Measurements from ENCODE around the gene EGF.
"Not testable (repeated sequence)": the region's sequence is repeated elsewhere in the genome, so short reads cannot be mapped to it uniquely, and the experiment has no call there.

EGF gene

DNA sequence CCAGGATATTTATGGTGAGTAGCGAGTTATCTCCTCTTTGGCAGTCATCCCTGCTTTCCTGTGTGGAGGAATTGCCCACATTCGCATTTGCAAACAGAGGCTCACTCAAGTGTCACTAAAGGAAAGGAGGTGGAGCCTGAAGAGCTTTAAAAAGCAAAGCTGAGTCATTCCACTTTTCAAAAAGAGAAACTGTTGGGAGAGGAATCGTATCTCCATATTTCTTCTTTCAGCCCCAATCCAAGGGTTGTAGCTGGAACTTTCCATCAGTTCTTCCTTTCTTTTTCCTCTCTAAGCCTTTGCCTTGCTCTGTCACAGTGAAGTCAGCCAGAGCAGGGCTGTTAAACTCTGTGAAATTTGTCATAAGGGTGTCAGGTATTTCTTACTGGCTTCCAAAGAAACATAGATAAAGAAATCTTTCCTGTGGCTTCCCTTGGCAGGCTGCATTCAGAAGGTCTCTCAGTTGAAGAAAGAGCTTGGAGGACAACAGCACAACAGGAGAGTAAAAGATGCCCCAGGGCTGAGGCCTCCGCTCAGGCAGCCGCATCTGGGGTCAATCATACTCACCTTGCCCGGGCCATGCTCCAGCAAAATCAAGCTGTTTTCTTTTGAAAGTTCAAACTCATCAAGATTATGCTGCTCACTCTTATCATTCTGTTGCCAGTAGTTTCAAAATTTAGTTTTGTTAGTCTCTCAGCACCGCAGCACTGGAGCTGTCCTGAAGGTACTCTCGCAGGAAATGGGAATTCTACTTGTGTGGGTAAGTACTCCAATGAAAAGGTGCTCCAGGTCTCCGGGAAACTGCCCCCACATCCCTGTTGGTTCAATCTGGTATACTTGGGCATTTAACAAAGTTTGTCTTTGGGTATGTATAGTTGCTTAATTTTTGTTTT lies at the start of gene EGF:
Gene EGF (plus strand): TSS at position 178 of the 890 bp plus-strand sequence. CDS start 453 bp downstream, at position 631.
- DNase-seq (ENCODE audit: low read depth), result no peak

DNA sequence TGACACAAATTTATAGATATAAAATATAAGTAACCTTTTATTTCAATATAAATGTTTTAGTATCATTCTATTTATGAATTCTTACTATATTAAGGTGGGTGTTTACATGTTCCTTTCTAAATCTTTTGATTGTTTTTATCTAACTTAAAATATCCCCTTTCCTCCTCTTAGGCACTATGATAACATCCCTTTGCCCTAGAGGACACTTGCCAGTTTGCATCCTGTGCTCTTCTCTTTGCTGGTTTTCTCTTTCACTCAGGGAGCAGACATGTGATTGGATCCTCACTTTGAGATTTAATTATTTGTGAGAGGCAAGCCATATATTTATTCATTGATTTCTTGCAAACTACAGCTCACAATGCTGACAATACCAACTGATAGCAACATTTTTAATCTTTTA lies 48.5 kb upstream of the EGF start:
- DNase-seq (ENCODE audit: low read depth), result no peak

DNA sequence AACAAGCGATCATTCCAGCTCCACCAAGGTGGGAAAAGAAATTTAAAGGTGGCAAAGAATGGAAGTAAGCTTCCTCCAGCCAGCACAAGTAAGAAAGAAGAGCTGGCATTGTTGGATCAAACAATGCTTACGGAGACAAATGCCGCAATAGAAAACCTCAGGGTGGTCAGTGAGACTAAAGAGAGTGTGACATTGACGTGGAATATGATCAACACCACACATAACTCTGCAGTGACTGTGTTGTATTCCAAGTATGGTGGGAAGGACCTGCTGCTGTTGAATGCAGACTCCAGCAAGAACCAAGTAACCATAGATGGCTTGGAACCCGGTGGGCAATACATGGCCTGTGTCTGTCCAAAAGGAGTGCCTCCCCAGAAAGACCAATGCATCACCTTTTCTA lies 42.6 kb upstream of the EGF start:
- DNase-seq (ENCODE audit: low read depth), result no peak

DNA sequence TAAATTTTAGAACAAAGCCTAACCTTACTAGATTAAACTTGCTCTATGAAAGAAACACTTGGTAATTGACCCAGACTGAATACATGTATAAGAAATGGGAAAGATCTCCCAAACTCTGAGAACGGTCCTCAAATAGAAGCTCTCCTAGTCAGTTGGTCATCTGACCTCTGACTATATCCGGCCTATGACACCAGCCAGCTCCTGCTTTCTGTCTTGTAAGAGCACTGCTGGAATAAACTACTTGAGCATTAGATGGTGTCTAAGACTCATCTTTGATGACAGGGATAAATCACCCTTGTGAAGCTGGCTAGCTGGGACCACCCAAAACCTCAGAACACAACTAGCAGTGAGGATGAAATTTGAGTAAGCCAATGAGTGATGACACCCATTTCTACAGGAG lies 40.6 kb upstream of the EGF start:
- DNase-seq (ENCODE audit: low read depth), result no peak

DNA sequence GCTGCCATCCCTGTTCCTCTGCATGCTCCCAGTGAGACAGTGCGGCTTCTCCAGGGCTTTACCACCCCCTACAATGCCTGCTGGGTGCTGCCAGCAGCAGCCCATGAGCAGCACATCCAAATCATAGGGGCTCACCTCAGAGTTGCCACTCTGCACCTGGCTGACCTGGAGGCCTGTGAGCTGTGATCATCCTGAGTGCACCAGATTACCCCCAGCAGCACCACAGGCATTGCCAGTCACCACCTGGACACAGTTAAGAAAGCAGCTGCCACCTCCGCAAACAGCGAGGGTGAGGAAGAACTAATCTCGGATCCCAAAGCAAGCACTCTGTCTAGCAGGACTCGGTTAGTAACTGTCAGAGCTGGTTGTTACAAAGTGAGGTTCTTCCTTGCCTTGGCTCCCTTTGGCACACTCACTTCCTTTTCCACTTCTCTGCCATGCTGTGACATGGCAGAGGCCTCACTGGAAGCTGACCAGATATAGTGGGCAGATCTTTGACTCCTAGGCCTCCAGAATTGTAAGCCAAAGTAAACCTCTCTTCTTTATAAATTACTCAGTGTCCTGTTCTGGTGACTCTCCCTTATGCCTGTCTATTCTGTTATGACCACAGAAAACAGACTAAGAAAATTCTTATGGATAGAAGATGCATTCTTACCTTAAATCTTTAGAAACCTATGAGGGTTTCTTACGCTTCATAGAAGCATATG lies 39.6 kb upstream of the EGF start:
- DNase-seq (ENCODE audit: low read depth), result no peak

DNA sequence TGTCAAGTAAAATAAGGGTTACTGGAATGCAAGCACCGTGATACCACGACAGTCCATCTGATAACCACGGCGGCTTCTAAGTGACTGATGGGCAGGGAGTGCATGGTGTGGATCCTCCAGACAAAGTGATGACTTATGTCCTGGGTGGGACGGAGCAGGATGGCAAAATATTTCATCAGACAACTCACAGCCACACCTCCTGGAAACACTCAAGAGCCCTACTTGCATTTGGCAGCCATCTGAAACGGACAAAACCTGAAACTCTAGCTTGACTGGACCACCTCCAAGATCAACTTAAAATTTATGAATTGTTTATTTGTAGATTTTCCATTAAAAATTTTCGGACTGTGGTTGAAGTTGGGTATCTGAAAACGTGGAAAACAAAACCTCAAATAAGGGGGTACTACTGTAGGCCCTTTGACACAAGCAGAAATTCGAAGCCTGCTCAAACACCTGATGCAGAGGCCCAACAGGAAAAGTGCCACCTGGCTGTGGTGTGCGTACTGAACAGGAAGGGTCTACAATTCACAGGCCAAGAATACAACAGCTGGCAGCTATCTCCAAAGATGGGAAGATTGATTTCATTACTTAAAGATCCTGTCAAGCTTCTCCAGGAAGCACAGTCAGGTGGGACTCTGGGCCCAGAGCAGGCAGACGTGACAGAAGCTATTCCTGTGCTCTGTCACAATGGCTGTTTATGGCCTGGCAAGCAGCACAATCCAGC lies 38.7 kb upstream of the EGF start:
- no peak for DNase-seq (ENCODE audit: low read depth)

DNA sequence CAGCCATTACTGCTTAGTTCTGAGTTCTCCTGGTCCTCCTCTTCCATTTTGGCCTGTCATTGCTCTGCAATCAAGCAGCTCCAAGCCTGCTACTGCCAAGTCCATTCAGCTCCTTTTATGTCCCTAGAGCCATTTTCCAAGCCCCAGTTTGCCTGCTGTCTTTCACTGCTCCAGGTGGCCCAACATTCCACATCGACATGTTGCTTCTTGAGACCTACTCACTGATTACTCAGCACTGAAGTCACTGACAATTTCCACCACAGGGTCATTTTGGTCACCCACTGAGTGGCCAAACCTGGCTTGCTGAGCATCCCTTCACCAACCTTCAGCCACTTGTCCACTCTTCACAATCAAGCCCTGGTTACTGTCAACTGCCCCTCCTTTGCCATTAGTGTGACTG lies 37.6 kb upstream of the EGF start:
- DNase-seq (ENCODE audit: low read depth), result no peak

DNA sequence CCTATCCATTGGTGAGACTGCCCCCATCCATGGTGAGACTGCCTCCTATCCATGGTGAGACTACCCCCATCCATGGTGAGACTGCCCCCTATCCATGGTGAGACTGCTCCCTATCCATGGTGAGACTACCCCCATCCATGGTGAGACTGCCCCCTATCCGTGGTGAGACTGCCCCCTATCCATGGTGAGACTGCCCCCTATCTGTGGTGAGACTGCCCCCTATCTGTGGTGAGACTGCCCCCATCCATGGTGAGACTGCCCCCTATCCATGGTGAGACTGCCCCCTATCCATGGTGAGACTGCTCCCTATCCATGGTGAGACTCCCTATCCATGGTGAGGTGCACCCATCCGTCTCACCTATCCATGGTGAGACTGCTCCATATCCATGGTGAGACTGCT lies 37.1 kb upstream of the EGF start:
- DNase-seq (ENCODE audit: low read depth), result not testable (repeated sequence)

DNA sequence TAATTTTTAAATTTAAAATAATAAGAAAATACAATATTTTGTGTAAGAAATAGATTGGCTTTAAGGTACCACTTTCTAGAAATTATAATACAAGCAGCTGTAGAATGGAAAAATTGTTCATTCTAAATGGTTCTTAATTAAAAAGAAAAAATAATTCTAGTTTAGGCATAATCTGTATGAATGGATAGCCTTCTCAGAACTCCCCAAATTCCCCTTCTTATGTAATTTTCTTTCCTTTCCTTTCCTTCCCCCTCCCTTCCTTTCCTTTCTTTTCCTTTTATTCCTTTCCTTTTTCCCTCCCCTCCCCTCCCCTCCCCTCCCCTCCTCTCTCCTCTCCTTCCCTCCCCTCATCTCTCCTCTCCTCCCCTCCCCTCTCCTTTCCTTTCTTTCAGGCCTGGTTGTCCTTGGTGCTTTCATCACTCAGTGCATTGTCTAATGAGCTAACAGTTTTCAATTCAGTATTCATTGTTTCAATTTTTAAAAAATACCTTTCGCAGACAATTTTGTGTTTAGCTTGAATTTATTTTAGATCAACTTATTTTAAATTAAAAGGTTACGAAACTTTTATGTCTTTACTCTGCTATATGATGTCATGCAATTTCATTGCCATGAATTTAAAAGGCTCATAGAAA lies 35.9 kb upstream of the EGF start:
- DNase-seq (ENCODE audit: low read depth), result no peak

DNA sequence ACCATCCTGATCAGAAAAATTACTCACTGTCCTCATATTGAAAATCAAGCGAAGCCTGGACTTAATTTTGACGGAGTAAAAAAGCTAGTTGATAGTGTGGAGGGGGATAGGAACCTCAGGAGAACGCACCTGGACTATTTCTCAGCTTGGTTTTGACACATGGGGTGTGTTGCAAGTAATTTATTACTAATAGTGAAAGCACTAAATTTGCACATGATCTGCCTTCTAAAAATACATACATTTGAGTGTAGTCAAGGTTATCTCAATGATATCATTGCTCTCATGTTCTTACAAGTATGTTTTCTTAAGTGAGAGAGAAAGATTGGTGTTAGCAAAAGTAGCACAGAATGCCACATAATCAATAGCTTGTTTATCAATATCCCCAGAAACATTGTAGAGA lies 35.3 kb upstream of the EGF start:
- DNase-seq (ENCODE audit: low read depth), result no peak

DNA sequence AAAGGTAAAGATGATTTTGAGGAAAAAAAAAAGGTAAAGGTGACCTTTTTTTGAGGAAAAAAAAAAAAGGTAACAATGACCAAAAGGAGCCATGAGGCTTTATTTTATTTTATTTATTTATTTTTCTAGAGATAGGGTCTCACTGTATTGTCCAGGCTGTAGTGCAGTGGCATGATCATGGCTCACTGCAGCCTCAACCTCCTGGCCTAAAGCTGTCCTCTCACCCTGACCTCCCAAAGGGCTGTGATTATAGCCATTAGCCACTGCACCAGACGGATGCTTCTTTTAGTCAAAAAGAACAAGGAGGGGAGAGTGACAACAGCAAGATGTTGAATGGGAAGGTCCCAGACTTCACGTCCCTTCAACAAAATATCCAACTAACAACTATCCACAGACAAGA lies 34.3 kb upstream of the EGF start:
- no peak for DNase-seq (ENCODE audit: low read depth)

DNA sequence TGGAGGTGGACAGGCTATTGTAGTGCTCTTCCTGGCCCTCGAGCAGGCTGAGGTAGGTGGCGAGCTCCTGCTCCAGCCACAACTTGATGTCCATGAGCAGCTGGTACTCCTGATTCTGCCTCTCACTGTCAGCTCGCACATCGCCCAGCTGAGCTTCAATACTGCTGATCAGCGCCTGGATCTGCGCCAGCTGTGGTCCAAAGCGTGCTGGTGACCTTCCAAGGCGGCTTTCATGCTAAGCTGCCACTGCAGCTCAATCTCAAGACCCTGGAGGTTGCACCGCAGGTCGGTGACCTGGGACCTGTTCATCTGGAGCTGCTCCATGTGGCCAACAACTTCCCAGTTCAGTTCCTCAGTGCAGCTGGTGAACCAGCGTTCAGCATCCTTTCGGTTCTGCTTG lies 33.6 kb upstream of the EGF start:
- DNase-seq (ENCODE audit: low read depth), result no peak

DNA sequence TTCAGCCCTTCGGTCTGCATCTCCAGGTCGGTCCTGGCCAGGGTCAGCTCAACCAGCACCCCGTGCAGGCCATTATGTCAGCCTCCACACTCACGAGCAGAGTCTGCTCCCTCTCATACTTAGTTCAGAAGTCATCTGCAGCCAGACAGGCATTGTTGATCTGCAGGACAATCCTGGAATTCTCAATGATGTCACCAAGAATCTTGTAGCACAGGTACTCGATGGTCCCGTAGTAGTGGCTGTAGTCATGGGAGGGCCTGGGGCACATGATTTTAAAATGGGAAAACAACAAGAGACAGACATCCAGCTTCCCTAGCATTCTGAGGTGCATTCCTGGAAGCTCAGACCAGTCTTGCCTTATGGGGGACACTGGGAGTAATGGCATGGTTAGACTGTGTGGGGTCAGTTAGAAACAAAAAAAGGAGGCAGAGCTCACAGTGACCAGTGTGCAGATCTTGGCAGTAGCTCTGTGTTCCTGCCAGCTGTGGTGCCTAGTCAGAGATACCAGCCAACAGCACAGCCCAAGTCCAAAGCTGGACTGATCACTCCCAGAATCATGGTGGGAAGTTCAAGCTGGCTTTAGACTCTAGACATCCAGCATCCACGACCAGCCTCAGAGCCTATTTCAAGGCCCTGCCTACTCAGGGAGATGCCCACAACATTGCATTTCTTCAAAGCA lies 32.9 kb upstream of the EGF start:
- DNase-seq (ENCODE audit: low read depth), result no peak

DNA sequence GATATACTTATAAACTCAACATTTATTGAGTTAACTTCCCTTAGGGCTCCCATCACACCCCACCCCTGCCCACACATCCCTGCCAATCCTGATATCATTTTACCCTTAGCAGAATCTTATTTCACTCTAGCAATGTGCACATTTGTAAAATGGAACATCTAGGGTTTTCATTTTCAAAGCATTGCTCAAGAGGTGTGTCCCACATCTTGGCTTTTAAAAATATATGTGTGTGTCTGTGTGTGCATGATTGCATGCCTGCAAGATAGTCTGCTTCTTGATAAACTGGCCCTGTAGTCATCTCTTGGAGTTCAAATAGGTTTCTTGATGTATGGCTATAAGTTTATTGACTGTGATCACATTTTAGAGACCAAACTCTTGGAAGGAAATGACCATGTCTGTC lies 26.4 kb upstream of the EGF start:
- DNase-seq (ENCODE audit: low read depth), result no peak

DNA sequence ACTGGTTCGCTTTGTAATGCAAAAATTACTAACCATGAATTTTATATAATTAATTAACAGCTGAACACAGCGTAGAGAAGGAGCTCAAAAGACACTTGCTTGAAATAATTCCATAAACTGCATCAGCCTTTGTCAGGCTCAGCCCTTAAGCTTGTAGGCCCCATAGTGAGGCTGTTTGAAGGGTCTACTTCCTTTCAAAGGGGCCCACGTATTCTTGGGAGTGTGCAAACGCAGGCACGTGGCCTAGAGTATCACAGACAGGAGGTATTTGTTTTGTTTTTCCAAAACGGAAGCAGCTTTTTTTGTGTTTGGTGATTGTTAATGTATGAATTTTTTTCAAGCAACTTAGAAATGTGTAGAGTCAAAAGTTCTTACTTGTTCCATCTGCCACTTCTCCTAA lies 25.6 kb upstream of the EGF start:
- no peak for DNase-seq (ENCODE audit: low read depth)

DNA sequence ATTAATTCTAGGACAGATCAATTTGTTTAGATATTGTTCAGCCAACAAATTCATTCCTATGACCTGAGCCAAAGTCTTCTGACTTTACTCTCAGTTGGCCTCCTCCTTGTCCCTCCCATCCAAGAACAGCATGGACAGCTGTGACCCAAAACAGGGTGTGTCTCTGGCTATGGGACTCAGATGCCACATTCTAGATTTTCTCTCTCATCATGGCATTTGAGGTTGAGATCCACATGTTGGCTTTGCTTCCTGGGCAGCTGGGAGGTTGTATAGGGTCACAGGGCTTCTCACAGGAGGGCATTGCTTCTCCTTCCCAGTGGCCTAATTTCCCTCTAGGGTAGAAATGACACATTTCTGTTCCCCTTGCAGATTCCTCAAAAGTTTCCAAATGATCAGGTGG lies 22.6 kb upstream of the EGF start:
- DNase-seq (ENCODE audit: low read depth), result no peak

DNA sequence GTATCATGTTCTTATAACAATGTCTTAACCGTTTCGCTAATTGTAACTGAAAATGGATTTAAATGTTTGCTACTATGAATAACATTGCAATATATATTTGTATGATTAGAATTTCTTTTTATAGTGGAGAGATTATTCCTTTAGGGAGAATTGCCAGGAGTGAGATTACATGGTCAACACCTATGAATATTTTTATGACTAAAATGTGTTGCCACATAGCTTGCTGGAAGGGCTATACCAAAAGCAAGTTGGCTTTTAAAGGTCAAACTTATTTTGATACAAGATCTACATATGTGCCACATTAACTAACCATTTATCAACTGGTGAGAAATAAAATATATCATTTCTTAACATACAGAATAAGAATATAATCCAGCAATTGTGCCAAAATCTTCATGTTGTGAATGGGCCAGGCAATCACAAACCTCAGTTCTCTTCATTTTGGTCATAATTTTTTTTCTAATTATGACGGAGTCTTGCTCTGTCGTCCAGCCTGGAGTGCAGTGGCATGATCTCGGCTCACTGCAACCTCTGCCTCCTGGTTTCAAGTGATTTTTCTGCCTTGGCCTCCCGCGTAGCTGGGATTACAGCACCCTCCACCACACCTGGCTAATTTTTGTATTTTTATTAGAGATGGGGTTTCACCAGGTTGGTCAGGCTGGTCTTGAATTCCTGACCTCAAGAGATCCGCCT lies 10.0 kb upstream of the EGF start:
- DNase-seq (ENCODE audit: low read depth), result no peak

DNA sequence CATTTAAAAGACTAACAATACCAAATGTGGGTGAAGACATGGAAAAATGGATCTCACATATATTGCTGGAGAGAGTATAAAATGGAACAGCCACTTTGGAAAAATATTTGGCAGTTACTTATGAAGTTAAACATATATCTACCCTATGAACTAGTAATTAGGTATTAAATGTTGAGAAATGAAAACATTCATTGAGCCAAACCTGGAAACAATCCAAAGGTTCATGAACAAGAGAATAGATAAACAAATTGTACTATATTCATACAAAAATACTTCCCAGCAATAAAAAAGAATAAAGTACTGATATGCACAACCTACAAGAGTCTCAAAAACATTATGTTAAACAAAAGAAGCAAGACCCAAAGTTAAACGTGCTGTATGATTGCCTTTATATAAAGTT lies 4.0 kb upstream of the EGF start:
- DNase-seq (ENCODE audit: low read depth), result no peak

DNA sequence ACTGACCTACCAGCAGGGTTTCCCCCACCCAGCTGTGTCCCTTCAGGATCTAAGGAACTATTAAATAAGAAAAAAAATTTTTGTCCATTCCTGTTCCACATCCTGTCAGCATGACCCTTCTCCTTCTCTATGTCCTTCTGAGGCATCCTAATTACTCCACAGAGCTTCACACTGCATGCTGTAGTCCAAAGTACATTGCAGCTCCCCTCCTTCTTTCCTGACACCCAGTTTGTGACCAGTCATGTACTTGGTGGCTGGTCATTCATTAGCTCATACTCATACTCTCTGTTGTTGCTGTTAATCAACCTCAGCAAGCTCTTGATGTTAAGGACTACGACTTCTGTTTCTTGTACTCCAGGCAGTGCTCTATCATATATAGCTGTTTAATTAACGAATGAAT lies 2.4 kb upstream of the EGF start:
- DNase-seq (ENCODE audit: low read depth), result no peak

DNA sequence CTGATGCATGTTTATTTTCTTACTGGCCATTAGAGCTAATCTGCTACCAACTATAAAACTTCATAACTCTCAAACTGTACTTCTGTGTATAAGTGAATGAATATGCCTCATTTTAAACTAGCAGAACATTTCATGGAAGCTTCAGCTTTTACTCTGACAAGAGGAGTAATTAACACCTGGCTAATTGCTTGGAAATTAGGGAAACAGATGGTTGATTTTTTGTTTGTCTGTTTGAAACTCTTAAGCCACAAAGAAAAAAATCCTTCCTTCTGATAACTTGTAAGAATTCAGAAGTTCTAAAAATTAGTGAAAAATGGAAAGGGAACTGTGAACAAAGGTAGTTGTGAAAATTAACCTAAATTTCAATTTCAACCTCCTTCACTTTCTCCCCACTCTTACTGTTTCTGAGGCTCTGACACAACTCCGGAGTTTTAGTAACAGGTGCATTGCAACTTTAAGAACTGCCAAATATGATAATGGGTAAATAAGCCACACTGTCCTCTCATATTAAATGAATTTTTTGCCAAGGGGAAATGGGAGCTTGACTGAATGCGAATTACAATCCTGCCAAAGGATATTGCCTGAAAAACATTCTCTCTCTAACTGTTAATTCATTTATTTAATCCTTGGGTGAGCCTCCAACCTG lies 1.0 kb downstream of the EGF start:
- no peak for DNase-seq (ENCODE audit: low read depth)

DNA sequence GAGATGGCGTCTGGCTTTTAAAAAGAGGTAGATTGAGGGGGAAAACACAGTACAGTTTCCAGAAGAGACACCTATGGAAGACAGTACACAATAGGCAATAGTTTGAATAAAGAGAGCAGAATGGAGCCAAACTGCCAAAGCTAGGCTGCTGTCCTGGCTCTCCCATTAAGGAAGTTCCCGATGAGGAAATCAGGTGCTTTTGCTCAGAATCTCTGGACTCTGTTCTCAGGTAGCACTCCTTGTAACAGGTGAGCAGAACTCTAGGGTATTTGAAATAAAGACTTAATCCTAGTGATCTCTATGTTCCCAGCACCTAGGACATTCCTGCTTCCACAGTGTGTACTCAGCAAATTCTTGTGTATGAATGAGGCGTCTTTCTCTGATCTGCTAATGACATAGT lies 1.6 kb downstream of the EGF start:
- no peak for DNase-seq (ENCODE audit: low read depth)
